HCT116 (cell line): Measurements from ENCODE around the gene RNF169. TPM values are rescaled to one million over a fixed set of nuclear protein-coding genes. Genes with fewer than 3 reads are reported as not detected.

Experiments
- ATAC-seq: fragments of 200-7000 bp; cut with Tn5 transposase; 2 replicates; pipeline ENCODE4 v1.9.1; 2020; ENCODE audit warnings: mild to moderate bottlenecking, moderate library complexity
- BruUV-seq: library from RNA; stranded (reverse); fragments of 400-500 nt; replicated peaks from 2 replicates; lab custom pipeline; 2021; lab: Mats Ljungman, UMichigan
- CTCF ChIA-PET: fragments of 300-600 bp; sonication (Branson Sonifier 250); formaldehyde crosslinking; loops from one replicate; lab custom pipeline; 2021; ENCODE audit warnings: antibody characterized with exemption; lab: Charles Lee
- POLR2A ChIA-PET: fragments of 300-600, 350-600 bp; sonication (Branson Sonifier 250); formaldehyde crosslinking; loops from one replicate; lab custom pipeline; 2021; ENCODE audit warnings: antibody characterized with exemption; lab: Charles Lee
- RAD21 ChIA-PET, 2 experiments: fragments of 300-600 bp; sonication (Branson Sonifier 250); formaldehyde crosslinking; loops; one replicate each; lab custom pipeline; 2023; ENCODE audit warnings: low total read pairs in 2 of 2; ENCODE audit not compliant: uncharacterized antibody in 2 of 2, unreplicated experiment in 2 of 2, low non-redundant PET in 1 of 2; lab: Charles Lee
- DNase-seq: peaks from one replicate; pipeline ENCODE4 v3.0.0-alpha.2; 2010; ENCODE audit warnings: low read depth, low spot score
- H2AFZ ChIP-seq: fragments of 200-600 bp; shearing (Covaris generic), sonication (generic); 2 replicates; pipeline ENCODE4 v1.6.1; 2017; ENCODE audit warnings: low read depth, mixed run types, mixed read lengths, antibody characterized with exemption, low read length; ENCODE audit not compliant: poor library complexity, severe bottlenecking
- H3K27ac ChIP-seq: 2 replicates; pipeline ENCODE4 v1.5.1; 2012; ENCODE audit warnings: low read depth, low read length
- H3K27me3 ChIP-seq: fragments of 200-600 bp; sonication (generic); 2 replicates; pipeline ENCODE4 v1.6.1; 2016; ENCODE audit warnings: mixed run types, low read length, mixed read lengths; ENCODE audit not compliant: insufficient read depth
- H3K36me3 ChIP-seq, 2 experiments: fragments of 200-500 bp in 1 of 2; fragments of 200-600 bp in 1 of 2; sonication (Bioruptor generic) in 1 of 2; sonication (generic) in 1 of 2; 2 replicates each; pipeline versions ENCODE4 v1.5.1 to v1.6.1; 2014 to 2016; ENCODE audit warnings: low read length in 2 of 2, inconsistent platforms in 1 of 2, mixed read lengths in 1 of 2, mixed run types in 1 of 2; ENCODE audit not compliant: insufficient read depth in 2 of 2, control insufficient read depth in 1 of 2
- H3K4me1 ChIP-seq, 2 experiments: fragments of 200-600 bp in 1 of 2; sonication (generic) in 1 of 2; 2 replicates each; pipeline versions ENCODE4 v1.5.1 to v1.6.1; 2012 to 2017; ENCODE audit warnings: low read length in 2 of 2, inconsistent platforms in 1 of 2, mild to moderate bottlenecking in 1 of 2, mixed read lengths in 1 of 2, mixed run types in 1 of 2, moderate library complexity in 1 of 2; ENCODE audit not compliant: insufficient read depth in 2 of 2, control insufficient read depth in 1 of 2
- H3K4me2 ChIP-seq: fragments of 200-600 bp; sonication (generic); 2 replicates; pipeline ENCODE4 v1.6.1; 2017; ENCODE audit warnings: mixed run types, low read length, mixed read lengths
- H3K4me3 ChIP-seq, 2 experiments: fragments of 200-600 bp in 1 of 2; sonication (generic) in 1 of 2; replicated peaks in 1 of 2; 2 replicates each; pipeline ENCODE4 v1.5.1; 2011 to 2016; ENCODE audit warnings: low read length in 2 of 2, control low read depth in 1 of 2, low read depth in 1 of 2, mild to moderate bottlenecking in 1 of 2, mixed read lengths in 1 of 2, mixed run types in 1 of 2
- H3K79me2 ChIP-seq: fragments of 200-600 bp; sonication (generic); 2 replicates; pipeline ENCODE4 v1.6.1; 2017; ENCODE audit warnings: mild to moderate bottlenecking, mixed run types, low read length, moderate library complexity, mixed read lengths; ENCODE audit not compliant: insufficient read depth
- H3K9ac ChIP-seq: fragments of 200-600 bp; sonication (generic); 2 replicates; pipeline ENCODE4 v1.6.1; 2016; ENCODE audit warnings: low read length, mixed read lengths
- H3K9me2 ChIP-seq: fragments of 200-600 bp; sonication (generic), shearing (Covaris generic); 2 replicates; pipeline ENCODE4 v1.6.1; 2017; ENCODE audit warnings: mixed run types, mild to moderate bottlenecking, moderate library complexity; ENCODE audit not compliant: insufficient read depth
- H3K9me3 ChIP-seq, 2 experiments: fragments of 200-500 bp in 1 of 2; fragments of 200-600 bp in 1 of 2; sonication (Bioruptor generic) in 1 of 2; sonication (generic) in 1 of 2; 2 replicates each; pipeline ENCODE4 v1.6.1; 2014 to 2017; ENCODE audit warnings: low read length in 2 of 2, mixed read lengths in 2 of 2, inconsistent platforms in 1 of 2, low read depth in 1 of 2, mild to moderate bottlenecking in 1 of 2, mixed run types in 1 of 2, moderate library complexity in 1 of 2; ENCODE audit not compliant: control insufficient read depth in 1 of 2, insufficient read depth in 1 of 2
- H4K20me1 ChIP-seq: fragments of 200-600 bp; sonication (generic), shearing (Covaris generic); 2 replicates; pipeline ENCODE4 v1.6.1; 2017; ENCODE audit warnings: mixed run types, mild to moderate bottlenecking, moderate library complexity; ENCODE audit not compliant: insufficient read depth
- EGR1 ChIP-seq: IDR thresholded peaks from 2 replicates; pipeline ENCODE4 v1.6.1; 2012; ENCODE audit warnings: low read depth
- ELF1 ChIP-seq: IDR thresholded peaks from 2 replicates; pipeline ENCODE4 v1.6.1; 2012; ENCODE audit warnings: low read depth, borderline replicate concordance
- EZH2phosphoT487 ChIP-seq: fragments of 200-600 bp; IDR thresholded peaks from 2 replicates; pipeline ENCODE4 v1.6.1; 2018; ENCODE audit warnings: antibody characterized with exemption, borderline replicate concordance
- POLR2A ChIP-seq: IDR thresholded peaks from 2 replicates; pipeline ENCODE4 v1.7.0; 2011; ENCODE audit warnings: borderline replicate concordance; ENCODE audit not compliant: insufficient read depth, insufficient read length; ENCODE audit errors: extremely low read depth
- POLR2AphosphoS5 ChIP-seq: IDR thresholded peaks from 2 replicates; pipeline ENCODE4 v1.6.1; 2011; ENCODE audit warnings: mild to moderate bottlenecking, low read depth, low read length, moderate library complexity
- REST ChIP-seq: IDR thresholded peaks from 2 replicates; pipeline ENCODE4 v1.6.1; 2012; ENCODE audit warnings: low read depth
- ZFX ChIP-seq: fragments of 450-650 bp; IDR thresholded peaks from 2 replicates; pipeline ENCODE4 v1.6.1; 2017
- intact Hi-C: fragments of 100-400 bp; cut with micrococcal nuclease; formaldehyde crosslinking; loops from 2 replicates; pipeline ENCODE4 v1.10.0; 2022
- total RNA-seq: library from RNA; stranded (reverse); gene quantifications from one replicate; pipeline ENCODE4 v1.2.1, GENCODE V29; 2021; ENCODE audit not compliant: unreplicated experiment

The RNF169 gene
- total RNA-seq, 1 experiment from 2014 or later, result 22.5 TPM

- POLR2A ChIA-PET, result no interaction called here
- H3K4me1 ChIP-seq, result no peaks in the 10 kb centered on the region
- H3K27ac ChIP-seq, result no peak overlapping the region
- ATAC-seq (no peak), DNase-seq (no peak)
- no peak overlapping the region for H3K9ac ChIP-seq
- H3K79me2 ChIP-seq, result no peaks in the 10 kb centered on the region
- no peaks in the 10 kb centered on the region for H4K20me1 ChIP-seq
- TF ChIP-seq ZFX, result no peak
- TF ChIP-seq POLR2AphosphoS5, result no peak
- TF ChIP-seq EZH2phosphoT487, result no peak
- TF ChIP-seq REST, result no peak
- TF ChIP-seq POLR2A, result no peak
- no peak for TF ChIP-seq EGR1
- no peak for TF ChIP-seq ELF1
- intact Hi-C loops, result no loop called here
- RAD21 ChIA-PET, result no interaction called here
- BruUV-seq, result no TSS peak
- no peak overlapping the region for H2AFZ ChIP-seq
- no peaks in the 10 kb centered on the region for H3K9me2 ChIP-seq
- H3K9me3 ChIP-seq, result no peaks in the 10 kb centered on the region
- CTCF ChIA-PET, result no interaction called here
- H3K4me3 ChIP-seq, result no peak overlapping the region
- H3K27me3 ChIP-seq, result no peaks in the 10 kb centered on the region
- no peaks in the 10 kb centered on the region for H3K36me3 ChIP-seq
- no peak overlapping the region for H3K4me2 ChIP-seq
Observed at GRCh38 chr11:74707602-74708510, 40.8 kb upstream of the RNF169 start.
